PC-3 (cell line): Measurements from ENCODE around the gene TBC1D16. TPM values are rescaled to one million over a fixed set of nuclear protein-coding genes. Genes with fewer than 3 reads are reported as not detected.

Source experiments
- ATAC-seq: fragments of 200-7000 bp; cut with Tn5 transposase; 2 replicates; pipeline ENCODE4 v1.9.1; 2020; ENCODE audit warnings: mild to moderate bottlenecking, moderate library complexity
- BruUV-seq: library from RNA; stranded (reverse); fragments of 400-500 nt; replicated peaks from 2 replicates; lab custom pipeline; 2021; lab: Mats Ljungman, UMichigan
- CTCF ChIA-PET: fragments of 300-600 bp; sonication (Branson Sonifier 250); formaldehyde crosslinking; loops from one replicate; lab custom pipeline; 2022; ENCODE audit warnings: antibody characterized with exemption; lab: Charles Lee
- POLR2A ChIA-PET: fragments of 300-600 bp; sonication (Branson Sonifier 250); formaldehyde crosslinking; loops from one replicate; lab custom pipeline; 2022; ENCODE audit warnings: antibody characterized with exemption; ENCODE audit not compliant: unreplicated experiment; lab: Charles Lee
- DNase-seq: peaks from one replicate; pipeline ENCODE4 v3.0.0-alpha.2; 2015
- H2AFZ ChIP-seq: fragments of 300-600 bp; sonication (generic); 2 replicates; pipeline ENCODE4 v1.6.0; 2016; ENCODE audit warnings: antibody characterized with exemption, low read length
- H3F3A ChIP-seq: fragments of 300-600 bp; sonication (generic); one replicate; pipeline ENCODE4 v1.6.0; 2017; ENCODE audit warnings: antibody characterized with exemption, low read length, control low read depth, mild to moderate bottlenecking; ENCODE audit not compliant: unreplicated experiment
- H3K27ac ChIP-seq: fragments of 300-600 bp; sonication (generic); 2 replicates; pipeline ENCODE4 v1.5.1; 2016; ENCODE audit warnings: mild to moderate bottlenecking, low read length
- H3K27me3 ChIP-seq: fragments of 300-600 bp; sonication (generic); 2 replicates; pipeline ENCODE4 v1.6.1; 2016; ENCODE audit warnings: low read length, mixed read lengths
- H3K36me3 ChIP-seq: fragments of 300-600 bp; sonication (generic); 2 replicates; pipeline ENCODE4 v1.6.1; 2016; ENCODE audit warnings: low read depth, mixed run types, low read length, mixed read lengths
- H3K4me1 ChIP-seq: fragments of 300-600 bp; sonication (generic); 2 replicates; pipeline ENCODE4 v1.5.1; 2016; ENCODE audit warnings: low read length; ENCODE audit not compliant: insufficient read depth
- H3K4me2 ChIP-seq: fragments of 300-600 bp; sonication (generic); 2 replicates; pipeline ENCODE4 v1.6.0; 2016; ENCODE audit warnings: low read length
- H3K4me3 ChIP-seq: fragments of 300-600 bp; sonication (generic); 2 replicates; pipeline ENCODE4 v1.5.1; 2016; ENCODE audit warnings: mild to moderate bottlenecking, low read length, mixed read lengths
- H3K79me2 ChIP-seq: fragments of 300-600 bp; sonication (generic); 2 replicates; pipeline ENCODE4 v1.6.1; 2017; ENCODE audit warnings: low read length, mixed read lengths
- H3K9ac ChIP-seq: fragments of 300-600 bp; sonication (generic); 2 replicates; pipeline ENCODE4 v1.6.0; 2016; ENCODE audit warnings: mild to moderate bottlenecking, low read length
- H3K9me2 ChIP-seq: fragments of 300-600 bp; sonication (generic); replicated peaks from 2 replicates; pipeline ENCODE4 v1.6.1; 2016; ENCODE audit warnings: mixed run types, low read length, mixed read lengths
- H3K9me3 ChIP-seq: fragments of 300-600 bp; sonication (generic); 2 replicates; pipeline ENCODE4 v1.6.1; 2016; ENCODE audit warnings: low read length, mixed read lengths
- H4K20me1 ChIP-seq: fragments of 300-600 bp; sonication (generic); 2 replicates; pipeline ENCODE4 v1.6.1; 2016; ENCODE audit warnings: low read length, mixed read lengths
- CTCF ChIP-seq: fragments of 300-600 bp; sonication (generic); conservative IDR thresholded peaks from 2 replicates; pipeline ENCODE4 v1.5.1; 2017; ENCODE audit warnings: antibody characterized with exemption, low read depth, mild to moderate bottlenecking, low read length
- EZH2 ChIP-seq: fragments of 300-600 bp; sonication (generic); IDR thresholded peaks from one replicate; pipeline ENCODE4 v1.6.1; 2017; ENCODE audit warnings: antibody characterized with exemption, mild to moderate bottlenecking, low read length; ENCODE audit not compliant: unreplicated experiment
- EZH2phosphoT487 ChIP-seq: fragments of 300-600 bp; sonication (generic); IDR thresholded peaks from 2 replicates; pipeline ENCODE4 v1.6.1; 2018; ENCODE audit warnings: mild to moderate bottlenecking, antibody characterized with exemption, low read length, borderline replicate concordance
- intact Hi-C: fragments of 100-400 bp; cut with micrococcal nuclease; formaldehyde crosslinking; loops from 2 replicates; pipeline ENCODE4 v1.9.0; 2023
- total RNA-seq: library from RNA; depleted of rRNA; stranded (reverse); fragments of >200 nt; gene quantifications from 2 replicates; pipeline ENCODE4 v1.2.3, GENCODE V29; 2014

TBC1D16 gene
- total RNA-seq, 1 experiment from 2014 or later = 23.7 TPM

GRCh38 chr17:79977708-79978547, 57.7 kb downstream of the TBC1D16 start:
- no peaks in the 10 kb centered on the region for H3K9me3 ChIP-seq
- H3K4me1 ChIP-seq = no peaks in the 10 kb centered on the region
- ATAC-seq = no peak
- ChIA-PET POLR2A (no interaction called here), CTCF (interaction anchor here (0.7 kb wide), 1 partner anchor 290 kb away, joined by 3 read pairs; no protein-coding TSS in a partner anchor)
- H3K4me3 ChIP-seq = no peak overlapping the region
- H3K4me2 ChIP-seq = no peak overlapping the region
- no peaks in the 10 kb centered on the region for H3K9me2 ChIP-seq
- BruUV-seq = no TSS peak
- no peaks in the 10 kb centered on the region for H3K36me3 ChIP-seq
- intact Hi-C loops = no loop called here
- no peak overlapping the region for H2AFZ ChIP-seq
- H3K27me3 ChIP-seq = no peaks in the 10 kb centered on the region
- no peak overlapping the region for H3K27ac ChIP-seq
- H3K79me2 ChIP-seq = no peaks in the 10 kb centered on the region
- no peak overlapping the region for H3K9ac ChIP-seq
- no peaks in the 10 kb centered on the region for H4K20me1 ChIP-seq
- TF ChIP-seq EZH2phosphoT487 (no peak), CTCF (no peak), EZH2 (no peak)
- no peak for DNase-seq
- H3F3A ChIP-seq = no peaks in the 10 kb centered on the region

GRCh38 chr17:79977161-79977631, 58.5 kb downstream of the TBC1D16 start:
- H3K4me2 ChIP-seq = no peak overlapping the region
- no peaks in the 10 kb centered on the region for H3F3A ChIP-seq
- intact Hi-C loops = no loop called here
- ChIA-PET CTCF (interaction anchor here (0.7 kb wide), 1 partner anchor 289 kb away, joined by 3 read pairs; no protein-coding TSS in a partner anchor), POLR2A (no interaction called here)
- no peak for ATAC-seq
- H3K36me3 ChIP-seq = no peaks in the 10 kb centered on the region
- H2AFZ ChIP-seq = no peak overlapping the region
- H3K27me3 ChIP-seq = no peaks in the 10 kb centered on the region
- H3K79me2 ChIP-seq = no peaks in the 10 kb centered on the region
- no peaks in the 10 kb centered on the region for H3K4me1 ChIP-seq
- no TSS peak for BruUV-seq
- H3K9me2 ChIP-seq = no peaks in the 10 kb centered on the region
- H3K27ac ChIP-seq = no peak overlapping the region
- no peaks in the 10 kb centered on the region for H3K9me3 ChIP-seq
- H3K9ac ChIP-seq = no peak overlapping the region
- TF ChIP-seq CTCF (no peak), EZH2 (no peak), EZH2phosphoT487 (no peak)
- H4K20me1 ChIP-seq = no peaks in the 10 kb centered on the region
- no peak overlapping the region for H3K4me3 ChIP-seq
- DNase-seq = no peak

- Histone ChIP-seq H3K27me3 (no peaks in the 10 kb centered on the region), H3K9me3 (no peaks in the 10 kb centered on the region), H3K36me3 (no peaks in the 10 kb centered on the region), H3K9ac (no peak overlapping the region), H3K4me2 (no peak overlapping the region), H3F3A (no peaks in the 10 kb centered on the region), H3K27ac (no peak overlapping the region), H4K20me1 (no peaks in the 10 kb centered on the region), H2AFZ (no peak overlapping the region), H3K79me2 (no peaks in the 10 kb centered on the region), H3K4me3 (no peak overlapping the region), H3K4me1 (no peaks in the 10 kb centered on the region), H3K9me2 (no peaks in the 10 kb centered on the region)
- intact Hi-C loops = no loop called here
- POLR2A ChIA-PET = no interaction called here
- DNase-seq (no peak), ATAC-seq (no peak)
- CTCF ChIA-PET = no interaction called here
- BruUV-seq = no TSS peak
- TF ChIP-seq EZH2 (no peak), CTCF (no peak), EZH2phosphoT487 (no peak)
Measured at GRCh38 chr17:79976451-79976850, 59.2 kb downstream of the TBC1D16 start.
